Panc1 (cell line): ENCODE results near the gene HNRNPAB. TPM values are rescaled to one million over a fixed set of nuclear protein-coding genes. Genes with fewer than 3 reads are reported as not detected.

Source experiments
- ATAC-seq: fragments of 200-7000 bp; cut with Tn5 transposase; 2 replicates; pipeline ENCODE4 v1.9.1; 2020; ENCODE audit warnings: mild to moderate bottlenecking, moderate library complexity
- BruUV-seq: library from RNA; stranded (reverse); fragments of 400-500 nt; replicated peaks from 2 replicates; lab custom pipeline; 2021; lab: Mats Ljungman, UMichigan
- CTCF ChIA-PET: fragments of 300-600 bp; sonication (Branson Sonifier 250); formaldehyde crosslinking; loops from one replicate; lab custom pipeline; 2022; ENCODE audit warnings: antibody characterized with exemption; lab: Charles Lee
- POLR2A ChIA-PET: fragments of 300-600 bp; sonication (Branson Sonifier 250); formaldehyde crosslinking; loops from one replicate; lab custom pipeline; 2022; ENCODE audit warnings: antibody characterized with exemption; lab: Charles Lee
- DNase-seq: peaks from one replicate; pipeline ENCODE4 v3.0.0-alpha.2; 2010; ENCODE audit warnings: low read depth, low spot score
- H3K27ac ChIP-seq: 2 replicates; pipeline ENCODE4 v1.5.1; 2011; ENCODE audit warnings: mild to moderate bottlenecking, low read length, inconsistent platforms
- H3K27me3 ChIP-seq: fragments of 200-500 bp; sonication (Bioruptor generic); 2 replicates; pipeline ENCODE4 v1.6.0; 2014; ENCODE audit warnings: low read length, inconsistent platforms; ENCODE audit not compliant: control insufficient read depth, insufficient read depth
- H3K36me3 ChIP-seq: fragments of 200-500 bp; sonication (Bioruptor generic); 2 replicates; pipeline ENCODE4 v1.5.1; 2014; ENCODE audit warnings: inconsistent platforms, mild to moderate bottlenecking, low read length, moderate library complexity; ENCODE audit not compliant: control insufficient read depth, insufficient read depth
- H3K4me1 ChIP-seq: 2 replicates; pipeline ENCODE4 v1.5.1; 2011; ENCODE audit warnings: inconsistent platforms, mild to moderate bottlenecking, low read length, moderate library complexity; ENCODE audit not compliant: control insufficient read depth, insufficient read depth
- H3K4me3 ChIP-seq, 2 experiments: 2 replicates each; pipeline ENCODE4 v1.5.1; 2011 to 2012; ENCODE audit warnings: low read depth in 2 of 2, low read length in 2 of 2, mild to moderate bottlenecking in 2 of 2, inconsistent platforms in 1 of 2, moderate library complexity in 1 of 2
- H3K9me3 ChIP-seq: fragments of 200-500 bp; sonication (Bioruptor generic); 2 replicates; pipeline ENCODE4 v1.5.1; 2014; ENCODE audit warnings: low read depth, mild to moderate bottlenecking, inconsistent platforms, low read length, moderate library complexity; ENCODE audit not compliant: control insufficient read depth, insufficient read depth
- CTCF ChIP-seq: fragments of 450-650 bp; IDR thresholded peaks from 2 replicates; pipeline ENCODE4 v1.5.1; 2017; ENCODE audit warnings: mild to moderate bottlenecking
- POLR2AphosphoS5 ChIP-seq: IDR thresholded peaks from 2 replicates; pipeline ENCODE4 v1.6.1; 2012; ENCODE audit warnings: mild to moderate bottlenecking, low read depth, low read length, moderate library complexity
- REST ChIP-seq, 2 experiments: IDR thresholded peaks; 2 replicates each; pipeline ENCODE4 v1.6.1; 2011 to 2012; ENCODE audit warnings: low read depth in 2 of 2, control low read depth in 1 of 2, low read length in 1 of 2, mild to moderate bottlenecking in 1 of 2, moderate library complexity in 1 of 2; ENCODE audit not compliant: insufficient read depth in 1 of 2
- SIN3A ChIP-seq: IDR thresholded peaks from 2 replicates; pipeline ENCODE4 v1.6.1; 2012; ENCODE audit warnings: low read depth, mild to moderate bottlenecking, low read length, moderate library complexity, borderline replicate concordance; ENCODE audit not compliant: insufficient read depth
- TCF7L2 ChIP-seq: IDR thresholded peaks from 2 replicates; pipeline ENCODE4 v1.6.1; 2011; ENCODE audit warnings: mild to moderate bottlenecking, low read depth, low read length, inconsistent platforms
- in situ Hi-C: cut with HindIII; loops from 2 replicates; pipeline ENCODE4 v1.10.0; 2016; ENCODE audit warnings: low sequenced_read_pairs, low pct_unique_long_range_greater_than_20kb
- intact Hi-C: fragments of 100-400 bp; cut with micrococcal nuclease; formaldehyde crosslinking; loops from one replicate; pipeline ENCODE4 v1.10.0; 2022; ENCODE audit not compliant: unreplicated experiment
- total RNA-seq: library from RNA; stranded (reverse); gene quantifications from one replicate; pipeline ENCODE4 v1.2.1, GENCODE V29; 2021; ENCODE audit not compliant: unreplicated experiment

Gene HNRNPAB
- total RNA-seq, 1 experiment from 2014 or later: 273 TPM

- TF ChIP-seq TCF7L2 (no peak), SIN3A (no peak)
- ATAC-seq (no peak), DNase-seq (no peak)
- H3K4me3 ChIP-seq: no peak overlapping the region
- POLR2A ChIA-PET: no interaction called here
- H3K27ac ChIP-seq: no peak overlapping the region
- H3K27me3 ChIP-seq: no peaks in the 10 kb centered on the region
- CTCF ChIA-PET: no interaction called here
- in situ Hi-C loops: no loop called here
- no TSS peak for BruUV-seq
- H3K4me1 ChIP-seq: no peaks in the 10 kb centered on the region; the same call in 1 of the 2 replicates
- intact Hi-C loops: no loop called here
- no peaks in the 10 kb centered on the region for H3K9me3 ChIP-seq
- no peaks in the 10 kb centered on the region for H3K36me3 ChIP-seq
Measured at GRCh38 chr5:178160176-178160575, 44.2 kb upstream of the HNRNPAB start.

GRCh38 chr5:178162481-178162880 is 41.9 kb upstream of the HNRNPAB start:
- no peaks in the 10 kb centered on the region for H3K4me1 ChIP-seq
- H3K9me3 ChIP-seq: no peaks in the 10 kb centered on the region
- ChIA-PET POLR2A (no interaction called here), CTCF (interaction anchor here (0.7 to 2.6 kb wide), 2 partner anchors 18 to 87 kb away, joined by 3 to 19 read pairs; no protein-coding TSS in a partner anchor)
- intact Hi-C loops (no loop called here), in situ Hi-C loops (no loop called here)
- BruUV-seq: no TSS peak
- no peak for TF ChIP-seq POLR2AphosphoS5
- TF ChIP-seq SIN3A: no peak
- no peak for TF ChIP-seq CTCF
- TF ChIP-seq TCF7L2: no peak
- ATAC-seq (no peak), DNase-seq (no peak)
- no peaks in the 10 kb centered on the region for H3K36me3 ChIP-seq
- H3K27me3 ChIP-seq: no peaks in the 10 kb centered on the region
- H3K27ac ChIP-seq: no peak overlapping the region
- H3K4me3 ChIP-seq: no peak overlapping the region

GRCh38 chr5:178163772-178164735 is 40.3 kb upstream of the HNRNPAB start:
- in situ Hi-C loops: no loop called here
- no peaks in the 10 kb centered on the region for H3K36me3 ChIP-seq
- H3K4me3 ChIP-seq: peak overlapping the region; percentile 15 to 46
- no peak for TF ChIP-seq TCF7L2
- TF ChIP-seq REST (IDR thresholded peaks at IDR 0.05; ENCODE audit: insufficient read depth in 1 of 2, low read depth in 2 of 2, low read length in 1 of 2): 0 out of 4 replicates have a peak, but pooled peaks of 1 of the 2 experiments have one; percentile 36
- TF ChIP-seq POLR2AphosphoS5: no peak; the same call in 1 of the 2 replicates
- peak; percentile 98 for TF ChIP-seq CTCF
- TF ChIP-seq SIN3A: no peak
- ATAC-seq (peak; percentile 99), DNase-seq (peak; percentile 69)
- intact Hi-C loops: loop anchor here (1.0 kb wide), 1 partner anchor 88 kb away; no protein-coding TSS in a partner anchor
- BruUV-seq: no TSS peak
- CTCF ChIA-PET: interaction anchor here (0.6 to 2.6 kb wide), 2 partner anchors 82 to 88 kb away, joined by 5 to 19 read pairs; no protein-coding TSS in a partner anchor
- H3K27me3 ChIP-seq: no peaks in the 10 kb centered on the region
- H3K4me1 ChIP-seq: no peaks in the 10 kb centered on the region
- POLR2A ChIA-PET: interaction anchor here (0.6 kb wide), 1 partner anchor 605 kb away, joined by 17 read pairs; no protein-coding TSS in a partner anchor
- H3K9me3 ChIP-seq: no peaks in the 10 kb centered on the region
- H3K27ac ChIP-seq: no peak overlapping the region
